NCI-H748 treated with DMSO at 0.1 percent for 48 hours (cell line): Measurements from ENCODE around the gene TMEM119.
"Not testable (repeated sequence)": the region's sequence is repeated elsewhere in the genome, so short reads cannot be mapped to it uniquely, and the experiment has no call there.

ENCODE experiments used
- DNase-seq: peaks from one replicate; lab custom pipeline; 2025; lab: John Stamatoyannopoulos, UW

Gene TMEM119

GRCh38 chr12:108599948-108600701 is 2.2 kb upstream of the TMEM119 start:
- no peak for DNase-seq

GRCh38 chr12:108599541-108599940 is 1.7 kb upstream of the TMEM119 start:
- no peak for DNase-seq

GRCh38 chr12:108598553-108599250 is 818 bp upstream of the TMEM119 start:
- no peak for DNase-seq

GRCh38 chr12:108596854-108597558 is 878 bp downstream of the TMEM119 start:
- no peak for DNase-seq

- no peak for DNase-seq
Observed at GRCh38 chr12:108595711-108596647, 1.9 kb downstream of the TMEM119 start.

- no peak for DNase-seq
Observed at GRCh38 chr12:108594960-108595710, 2.7 kb downstream of the TMEM119 start.

GRCh38 chr12:108594323-108594903 is 3.5 kb downstream of the TMEM119 start:
- no peak for DNase-seq

GRCh38 chr12:108592033-108592909 is 5.6 kb downstream of the TMEM119 start:
- DNase-seq, result no peak

- no peak for DNase-seq
Observed at GRCh38 chr12:108591267-108591980, 6.5 kb downstream of the TMEM119 start.

- not testable (repeated sequence) for DNase-seq
Observed at GRCh38 chr12:108590463-108590862, 7.4 kb downstream of the TMEM119 start.

- no peak for DNase-seq
Observed at GRCh38 chr12:108589840-108590229, 8.0 kb downstream of the TMEM119 start.

- DNase-seq, result no peak
Observed at GRCh38 chr12:108589028-108589839, 8.7 kb downstream of the TMEM119 start.

- DNase-seq, result no peak
Observed at GRCh38 chr12:108587826-108588225, 10.1 kb downstream of the TMEM119 start.

- DNase-seq, result no peak
Observed at GRCh38 chr12:108586306-108586705, 11.6 kb downstream of the TMEM119 start.

- DNase-seq, result no peak
Observed at GRCh38 chr12:108585864-108586263, 12.0 kb downstream of the TMEM119 start.

- no peak for DNase-seq
Observed at GRCh38 chr12:108584456-108585065, 13.3 kb downstream of the TMEM119 start.

GRCh38 chr12:108583991-108584390 is 13.9 kb downstream of the TMEM119 start:
- DNase-seq, result no peak
